RWPE1 (cell line): ENCODE measurements around the gene ENDOD1.

Source experiments
- CTCF ChIA-PET: fragments of 350-600 bp; sonication (Branson Sonifier 250); formaldehyde crosslinking; extraction: SDS; loops from one replicate; lab custom pipeline; 2021; lab: Yijun Ruan, JAX
- POLR2A ChIA-PET: fragments of 400-600 bp; formaldehyde crosslinking; extraction: SDS; loops from one replicate; lab custom pipeline; 2020; ENCODE audit warnings: antibody characterized with exemption; ENCODE audit not compliant: low non-redundant PET; lab: Yijun Ruan, JAX
- DNase-seq: peaks from one replicate; pipeline ENCODE4 v3.0.0; 2012; ENCODE audit warnings: low spot score
- H3K27ac ChIP-seq: fragments of 450-650 bp; 2 replicates; pipeline ENCODE4 v1.5.1; 2017
- TF ChIP-seq, protein P1 (sequence below): fragments of 450-650 bp; conservative IDR thresholded peaks from 2 replicates; pipeline ENCODE4 v1.5.1; 2017; ENCODE audit warnings: low read depth, mild to moderate bottlenecking

The ENDOD1 gene

DNA sequence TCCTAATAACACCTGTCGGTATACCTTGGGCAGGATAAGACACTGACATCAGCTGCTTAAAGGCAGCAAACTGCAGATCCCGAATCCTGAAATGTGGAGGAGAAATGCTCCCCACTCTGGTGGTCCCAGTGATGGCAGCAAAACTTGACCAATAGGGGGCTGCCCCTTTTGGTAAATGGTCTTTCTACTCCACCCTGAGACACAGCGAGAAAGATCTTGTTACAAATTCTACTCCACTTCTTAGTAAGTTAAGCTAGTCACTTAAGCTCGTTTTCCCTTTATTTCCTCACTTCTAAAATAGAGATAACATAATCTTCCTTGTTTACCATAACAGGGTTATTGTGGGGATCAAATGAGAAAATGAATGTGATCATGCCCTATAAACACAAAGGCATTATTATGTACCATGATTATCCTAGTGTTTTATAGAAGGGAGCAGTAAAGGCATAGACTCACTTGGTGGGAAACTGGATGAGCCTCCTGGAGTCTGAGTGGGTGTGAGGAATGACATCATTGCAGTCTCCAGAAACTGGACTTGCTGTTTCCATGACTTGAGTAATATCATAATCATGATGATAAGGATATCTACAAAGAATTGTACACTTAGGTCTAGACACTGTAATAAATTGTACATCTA is 50.9 kb downstream of the ENDOD1 start:
- POLR2A ChIA-PET, result no interaction called here
- DNase-seq, result no peak
- CTCF ChIA-PET, result interaction anchor here (0.7 kb wide), 1 partner anchor 565 kb away, joined by 4 read pairs; no protein-coding TSS in a partner anchor
- TF ChIP-seq, protein P1, sequence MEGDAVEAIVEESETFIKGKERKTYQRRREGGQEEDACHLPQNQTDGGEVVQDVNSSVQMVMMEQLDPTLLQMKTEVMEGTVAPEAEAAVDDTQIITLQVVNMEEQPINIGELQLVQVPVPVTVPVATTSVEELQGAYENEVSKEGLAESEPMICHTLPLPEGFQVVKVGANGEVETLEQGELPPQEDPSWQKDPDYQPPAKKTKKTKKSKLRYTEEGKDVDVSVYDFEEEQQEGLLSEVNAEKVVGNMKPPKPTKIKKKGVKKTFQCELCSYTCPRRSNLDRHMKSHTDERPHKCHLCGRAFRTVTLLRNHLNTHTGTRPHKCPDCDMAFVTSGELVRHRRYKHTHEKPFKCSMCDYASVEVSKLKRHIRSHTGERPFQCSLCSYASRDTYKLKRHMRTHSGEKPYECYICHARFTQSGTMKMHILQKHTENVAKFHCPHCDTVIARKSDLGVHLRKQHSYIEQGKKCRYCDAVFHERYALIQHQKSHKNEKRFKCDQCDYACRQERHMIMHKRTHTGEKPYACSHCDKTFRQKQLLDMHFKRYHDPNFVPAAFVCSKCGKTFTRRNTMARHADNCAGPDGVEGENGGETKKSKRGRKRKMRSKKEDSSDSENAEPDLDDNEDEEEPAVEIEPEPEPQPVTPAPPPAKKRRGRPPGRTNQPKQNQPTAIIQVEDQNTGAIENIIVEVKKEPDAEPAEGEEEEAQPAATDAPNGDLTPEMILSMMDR, result no peak
- H3K27ac ChIP-seq, result no peak overlapping the region

DNA sequence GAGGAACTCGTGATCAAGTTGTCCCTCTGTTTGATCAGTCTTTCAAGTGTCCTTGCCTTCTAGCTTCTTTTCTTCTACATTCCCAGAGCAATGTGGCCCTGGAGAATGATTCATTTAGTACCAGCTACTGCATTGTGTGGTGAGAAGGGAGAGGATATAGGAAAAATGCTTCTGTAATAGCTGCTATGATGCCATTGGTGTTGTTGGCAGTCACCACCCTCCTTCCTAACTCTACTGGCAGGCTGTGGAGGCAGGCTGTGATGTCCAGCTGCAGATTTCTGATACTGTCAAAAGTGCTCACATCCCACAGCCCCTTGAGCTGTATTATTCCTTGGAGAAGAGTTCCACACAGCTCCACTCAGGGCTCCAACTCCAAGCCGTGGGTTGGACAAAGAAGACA is 52.8 kb downstream of the ENDOD1 start:
- ChIA-PET CTCF (no interaction called here), POLR2A (no interaction called here)
- no peak for DNase-seq
- TF ChIP-seq, protein P1, result no peak
- no peak overlapping the region for H3K27ac ChIP-seq

DNA sequence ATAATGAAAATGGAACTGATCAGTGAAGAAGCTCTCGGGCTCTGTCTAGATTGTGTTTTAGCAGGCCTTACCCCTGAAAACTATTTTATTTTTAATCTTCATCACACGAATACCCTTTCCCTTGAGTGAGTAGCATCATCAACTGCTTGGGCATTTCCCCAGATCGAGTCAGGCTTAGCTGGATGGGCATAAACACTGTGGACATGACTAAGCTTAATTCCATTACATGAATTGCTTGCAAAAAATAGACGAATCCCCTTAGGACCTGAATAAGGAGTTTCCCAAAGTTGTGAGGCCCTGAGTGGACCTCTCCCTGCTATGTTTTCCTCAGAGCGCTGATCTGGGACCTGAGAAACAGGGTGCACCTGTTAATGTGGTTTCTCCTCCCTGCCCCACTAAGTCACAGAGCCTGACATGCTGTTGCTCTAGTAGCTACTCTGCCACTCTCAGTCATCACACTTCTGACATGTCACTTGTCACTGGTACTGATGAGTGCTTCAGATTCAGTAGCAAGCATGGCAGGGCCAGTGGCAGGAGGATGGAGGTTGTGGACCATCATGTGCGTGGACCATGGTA is 53.5 kb downstream of the ENDOD1 start:
- H3K27ac ChIP-seq, result no peak overlapping the region
- ChIA-PET POLR2A (no interaction called here), CTCF (no interaction called here)
- TF ChIP-seq, protein P1, result no peak
- DNase-seq, result no peak

DNA sequence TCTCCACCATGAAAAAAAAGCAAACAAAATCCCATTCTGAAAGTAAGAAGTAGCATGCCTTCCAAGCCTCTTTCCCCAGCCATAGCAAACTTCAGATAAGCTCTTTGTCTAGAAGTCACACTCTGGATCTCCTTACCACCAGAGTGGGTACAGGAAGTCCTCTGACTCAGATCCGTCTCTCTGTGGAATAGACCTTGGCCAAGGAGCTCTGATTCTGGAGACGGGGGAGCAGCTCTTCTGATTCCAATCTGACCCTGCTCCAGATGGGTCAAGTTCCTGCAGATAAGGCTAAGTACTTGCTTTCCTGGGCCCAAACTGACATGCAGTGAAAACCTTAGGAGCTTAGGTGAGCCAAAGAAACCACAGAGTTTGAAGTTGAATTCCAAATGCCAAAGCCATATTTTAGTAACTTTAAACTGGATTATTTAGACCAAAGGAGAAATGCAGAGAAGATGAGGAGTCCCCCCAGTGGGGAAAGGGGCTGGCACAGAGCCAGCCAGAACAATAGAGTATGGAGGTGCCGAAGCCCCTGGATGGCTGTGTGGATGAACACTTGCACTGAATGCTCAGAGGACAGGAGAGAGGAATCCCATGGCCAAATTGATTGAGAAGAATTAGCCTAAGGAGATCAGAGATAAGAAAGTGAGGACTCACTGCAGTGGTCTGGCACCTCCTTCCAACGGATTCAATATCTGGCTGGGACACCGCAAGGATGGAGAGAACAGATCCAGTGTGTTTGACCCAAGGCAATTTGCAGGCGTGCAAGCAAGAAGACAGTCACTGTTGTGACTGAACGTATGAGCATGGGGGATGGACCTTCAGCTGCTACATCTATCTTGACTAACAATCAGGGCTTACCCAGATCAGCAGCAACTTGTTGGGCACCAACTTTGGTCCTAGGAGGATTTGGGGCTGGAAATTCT is 54.9 kb downstream of the ENDOD1 start:
- DNase-seq, result no peak
- ChIA-PET CTCF (interaction anchor here (0.6 kb wide), 1 partner anchor 598 kb away, joined by 6 read pairs; no protein-coding TSS in a partner anchor), POLR2A (no interaction called here)
- H3K27ac ChIP-seq, result no peak overlapping the region
- TF ChIP-seq, protein P1, result no peak

DNA sequence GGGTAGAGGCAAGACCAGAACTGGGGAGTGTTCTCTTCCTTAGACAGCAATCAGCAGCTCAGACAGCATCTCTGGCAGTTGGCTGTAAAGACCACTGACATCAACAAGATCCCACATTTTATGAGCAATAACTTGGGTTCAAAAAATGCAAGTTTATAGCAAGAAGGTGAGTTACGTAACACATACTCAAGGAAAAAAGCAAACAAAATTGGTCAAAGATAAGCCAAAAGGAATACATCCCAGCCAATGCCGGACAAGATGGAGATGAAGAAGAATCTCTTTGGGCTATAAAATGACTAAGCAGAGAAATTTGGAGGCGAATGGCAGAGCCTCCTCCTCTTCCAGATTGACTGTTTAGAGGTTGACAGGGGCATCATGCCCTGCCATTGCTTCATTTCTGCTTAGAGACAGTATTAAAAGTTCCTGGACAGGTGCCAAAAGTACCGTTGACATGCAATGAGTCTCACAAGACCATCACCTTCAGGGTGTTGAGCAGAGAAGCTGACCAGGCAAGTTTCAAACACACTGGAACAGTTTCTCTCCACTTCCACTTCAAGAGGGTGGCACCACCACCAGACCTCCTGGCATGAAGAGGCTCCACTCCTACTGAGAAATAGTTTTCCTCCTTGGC is 55.9 kb downstream of the ENDOD1 start:
- TF ChIP-seq, protein P1, result no peak
- POLR2A ChIA-PET, result no interaction called here

More for the DNA sequence above, 55.9 kb downstream of the ENDOD1 start:
- no peak for DNase-seq
- H3K27ac ChIP-seq, result peak overlapping the region; percentile 42
- CTCF ChIA-PET, result no interaction called here
